Measurements from ENCODE around the gene ARHGAP8. TPM values are rescaled to one million over a fixed set of nuclear protein-coding genes. Genes with fewer than 3 reads are reported as not detected.

The ARHGAP8 gene
- total RNA-seq, 1 donor from 2014 or later, result 1.1 TPM

GRCh38 chr22:44804327-44804726 is 52.0 kb downstream of the ARHGAP8 start:
- DNase-seq, result no peak

- no peak for DNase-seq
These were observed 53.3 kb downstream of the ARHGAP8 start for GRCh38 chr22:44805711-44806110.

GRCh38 chr22:44807232-44807631 is 54.9 kb downstream of the ARHGAP8 start:
- DNase-seq, result no peak

DNA sequence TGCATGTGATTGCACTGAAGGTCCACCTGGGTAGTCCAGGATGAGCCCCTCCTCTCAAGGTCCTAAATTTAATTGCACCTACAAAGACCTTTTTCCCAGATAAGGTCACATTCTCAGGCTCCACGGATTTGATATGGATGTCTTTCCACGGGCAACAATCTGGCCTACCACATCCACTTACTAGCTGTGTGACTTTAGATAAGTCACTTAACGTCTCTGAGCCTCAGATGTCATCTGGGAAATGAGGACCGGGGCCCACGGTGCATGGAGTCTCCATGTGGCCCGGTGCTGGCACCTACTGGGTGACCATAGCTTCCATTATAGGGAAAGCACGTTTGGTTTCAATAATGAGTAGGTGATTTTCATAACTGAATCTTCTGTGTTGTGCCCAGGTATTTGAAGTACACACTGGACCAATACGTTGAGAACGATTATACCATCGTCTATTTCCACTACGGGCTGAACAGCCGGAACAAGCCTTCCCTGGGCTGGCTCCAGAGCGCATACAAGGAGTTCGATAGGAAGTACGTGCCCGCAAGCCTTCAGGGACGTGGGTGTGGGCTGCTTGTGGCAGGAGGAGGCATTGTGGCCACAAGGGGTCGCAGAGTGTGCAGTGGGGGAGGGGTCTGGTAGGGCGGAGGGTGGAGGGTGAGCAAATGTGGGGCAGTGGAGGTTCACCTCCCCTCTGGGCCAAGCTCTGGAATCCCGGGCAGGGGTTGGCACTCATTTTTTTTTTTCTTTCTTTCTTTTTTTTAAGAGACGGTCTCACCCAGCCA is 55.7 kb downstream of the ARHGAP8 start:
- DNase-seq, result no peak

DNA sequence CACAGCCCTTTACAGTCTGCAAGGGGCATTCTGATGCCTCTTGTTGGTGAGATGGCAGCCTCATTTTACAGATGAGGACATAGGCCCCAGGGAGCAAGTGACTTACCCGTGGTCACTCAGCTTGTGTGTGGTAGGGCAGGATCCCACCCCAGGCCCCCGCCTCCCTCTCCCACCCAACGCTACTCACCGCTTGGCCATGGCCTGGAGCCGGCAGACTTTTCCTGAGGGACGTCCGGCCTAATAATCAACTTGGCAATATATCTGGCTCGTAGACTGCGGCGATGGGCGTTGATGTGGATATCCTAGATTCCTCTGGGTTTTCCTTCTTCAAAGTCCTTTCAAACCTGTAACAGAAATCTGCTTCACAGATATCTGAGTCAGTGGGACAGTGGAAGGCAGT is 57.1 kb downstream of the ARHGAP8 start:
- DNase-seq, result no peak

- no peak for DNase-seq
These were observed 58.8 kb downstream of the ARHGAP8 start for GRCh38 chr22:44811141-44811540.

DNA sequence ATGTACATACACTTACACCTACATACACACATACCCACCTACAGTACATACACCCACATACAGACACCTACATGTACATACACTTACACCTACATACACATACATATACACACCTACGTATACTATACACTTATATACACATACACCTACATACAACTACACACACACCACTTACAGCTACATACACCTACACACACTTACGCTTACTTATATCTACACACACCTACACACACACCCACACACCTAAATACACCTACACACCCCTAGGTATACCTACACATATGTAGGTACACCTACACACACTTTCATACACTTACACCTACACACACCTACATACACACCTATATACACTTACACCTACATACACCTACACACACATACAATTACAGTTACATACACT is 61.0 kb downstream of the ARHGAP8 start:
- DNase-seq, result no peak

DNA sequence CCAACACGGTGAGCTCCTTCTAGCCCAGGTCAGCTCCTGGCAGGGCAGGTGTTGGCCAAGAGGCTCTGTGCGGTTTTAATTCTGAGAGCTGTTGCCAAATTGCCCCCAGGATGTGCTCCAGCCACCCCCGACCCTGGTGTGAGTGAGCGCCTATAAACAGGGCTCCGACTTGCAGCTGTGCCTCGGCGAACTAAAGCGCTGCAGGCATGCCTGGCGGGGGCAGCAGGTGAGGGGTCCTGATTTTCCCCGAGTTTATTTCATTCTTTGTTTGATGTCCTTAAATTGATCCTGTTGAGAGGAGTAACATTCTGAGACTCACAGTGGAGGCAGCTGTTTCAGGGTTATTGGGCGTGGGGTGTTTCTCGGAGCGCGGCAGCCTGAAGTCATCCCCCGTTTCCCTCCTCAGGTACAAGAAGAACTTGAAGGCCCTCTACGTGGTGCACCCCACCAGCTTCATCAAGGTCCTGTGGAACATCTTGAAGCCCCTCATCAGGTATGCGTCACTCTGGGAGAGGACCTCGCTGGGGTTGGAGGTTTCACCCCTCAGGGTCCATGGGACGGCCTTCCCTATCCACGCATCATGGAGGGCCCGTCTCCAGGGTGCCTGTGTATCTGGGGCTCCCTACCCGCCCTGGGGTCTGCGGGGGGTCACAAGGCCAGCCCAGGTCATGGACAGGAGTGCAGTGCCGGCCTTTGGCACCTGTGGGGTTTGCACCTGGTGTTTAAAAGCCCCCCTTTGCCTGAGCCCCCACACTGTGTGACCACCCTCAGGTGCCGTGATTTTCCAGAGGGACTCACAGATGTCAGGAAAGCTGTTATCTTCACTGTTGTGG is 62.1 kb downstream of the ARHGAP8 start:
- no peak for DNase-seq

- no peak for DNase-seq
These were observed 63.0 kb downstream of the ARHGAP8 start for GRCh38 chr22:44815099-44816070.

- DNase-seq, result no peak
These were observed 63.8 kb downstream of the ARHGAP8 start for GRCh38 chr22:44816141-44816540.

DNA sequence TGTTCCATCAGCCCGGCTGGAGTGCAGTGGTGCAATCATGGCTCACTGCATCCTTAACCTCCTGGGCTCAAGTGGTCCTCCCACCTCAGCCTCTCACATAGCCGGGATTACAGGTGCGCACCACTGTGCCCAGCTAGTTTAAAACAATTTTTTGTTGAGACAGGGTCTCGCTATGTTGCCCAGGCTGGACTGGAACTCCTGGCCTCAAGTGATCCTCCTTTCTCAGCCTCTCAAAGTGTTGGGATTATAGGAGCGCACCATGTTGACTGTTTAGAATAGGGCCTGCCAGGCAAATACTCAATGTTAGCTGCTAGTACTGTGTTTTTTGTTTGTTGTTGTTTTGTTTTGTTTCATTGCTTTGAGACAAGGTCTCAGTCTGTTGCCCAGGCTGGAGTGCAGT is 66.4 kb downstream of the ARHGAP8 start:
- DNase-seq, result no peak

GRCh38 chr22:44819966-44820631 is 67.7 kb downstream of the ARHGAP8 start:
- no peak for DNase-seq

DNA sequence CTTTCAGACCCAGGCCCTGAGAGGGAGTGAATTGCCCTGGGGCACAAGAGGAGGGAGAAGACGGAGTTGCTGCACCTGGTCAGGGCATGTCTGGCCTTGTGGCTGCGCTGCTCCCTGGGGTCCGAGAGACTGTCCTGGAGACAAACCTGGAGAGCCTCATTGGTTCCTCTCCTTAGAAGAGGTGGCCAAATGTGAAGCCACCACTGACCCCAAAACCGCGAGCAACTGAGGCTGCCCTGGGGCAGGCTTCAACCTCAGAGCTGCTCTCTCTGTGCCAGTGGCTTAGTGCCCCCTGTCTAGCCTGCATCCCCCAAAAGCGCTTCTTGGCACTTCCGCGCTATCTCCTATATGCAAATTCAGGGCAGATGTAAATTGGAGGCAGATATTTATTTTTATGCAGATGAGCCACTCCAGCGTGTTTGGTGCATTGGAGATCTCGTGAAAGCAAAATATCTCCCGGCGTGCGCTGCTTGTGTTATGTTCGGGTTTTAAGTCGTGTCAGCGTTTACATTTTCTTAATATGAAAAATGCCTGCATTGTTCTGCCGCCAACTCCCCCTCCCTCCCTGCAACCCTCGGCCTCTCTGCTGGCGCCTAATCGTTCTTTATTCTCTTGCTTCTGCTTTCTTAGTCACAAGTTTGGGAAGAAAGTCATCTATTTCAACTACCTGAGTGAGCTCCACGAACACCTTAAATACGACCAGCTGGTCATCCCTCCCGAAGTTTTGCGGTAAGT is 69.5 kb downstream of the ARHGAP8 start:
- DNase-seq, result peak; percentile 38

- peak; percentile 54 for DNase-seq
These were observed 70.2 kb downstream of the ARHGAP8 start for GRCh38 chr22:44822534-44822933.

- no peak for DNase-seq
These were observed 71.0 kb downstream of the ARHGAP8 start for GRCh38 chr22:44823396-44823795.

GRCh38 chr22:44823806-44824205 is 71.4 kb downstream of the ARHGAP8 start:
- DNase-seq, result no peak

DNA sequence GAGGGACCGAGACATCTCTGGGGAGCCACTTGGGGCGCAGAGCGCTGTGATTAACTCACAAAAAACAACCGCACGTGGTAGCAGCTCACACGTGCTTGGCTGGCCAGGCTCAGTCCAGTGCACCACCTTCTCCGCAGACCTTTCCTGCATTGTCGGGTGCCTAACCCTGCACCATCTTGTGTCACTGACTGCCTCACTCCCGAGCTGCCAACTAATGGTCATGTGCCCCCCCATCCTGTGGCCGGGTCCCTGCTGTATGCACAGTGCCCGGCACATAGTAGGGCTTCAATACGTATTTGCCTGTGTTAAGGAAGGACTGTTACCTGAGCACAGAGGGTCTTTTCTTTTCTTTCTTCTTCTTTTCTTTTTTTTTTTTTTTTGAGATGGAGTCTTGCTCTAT is 71.9 kb downstream of the ARHGAP8 start:
- DNase-seq, result no peak

DNA sequence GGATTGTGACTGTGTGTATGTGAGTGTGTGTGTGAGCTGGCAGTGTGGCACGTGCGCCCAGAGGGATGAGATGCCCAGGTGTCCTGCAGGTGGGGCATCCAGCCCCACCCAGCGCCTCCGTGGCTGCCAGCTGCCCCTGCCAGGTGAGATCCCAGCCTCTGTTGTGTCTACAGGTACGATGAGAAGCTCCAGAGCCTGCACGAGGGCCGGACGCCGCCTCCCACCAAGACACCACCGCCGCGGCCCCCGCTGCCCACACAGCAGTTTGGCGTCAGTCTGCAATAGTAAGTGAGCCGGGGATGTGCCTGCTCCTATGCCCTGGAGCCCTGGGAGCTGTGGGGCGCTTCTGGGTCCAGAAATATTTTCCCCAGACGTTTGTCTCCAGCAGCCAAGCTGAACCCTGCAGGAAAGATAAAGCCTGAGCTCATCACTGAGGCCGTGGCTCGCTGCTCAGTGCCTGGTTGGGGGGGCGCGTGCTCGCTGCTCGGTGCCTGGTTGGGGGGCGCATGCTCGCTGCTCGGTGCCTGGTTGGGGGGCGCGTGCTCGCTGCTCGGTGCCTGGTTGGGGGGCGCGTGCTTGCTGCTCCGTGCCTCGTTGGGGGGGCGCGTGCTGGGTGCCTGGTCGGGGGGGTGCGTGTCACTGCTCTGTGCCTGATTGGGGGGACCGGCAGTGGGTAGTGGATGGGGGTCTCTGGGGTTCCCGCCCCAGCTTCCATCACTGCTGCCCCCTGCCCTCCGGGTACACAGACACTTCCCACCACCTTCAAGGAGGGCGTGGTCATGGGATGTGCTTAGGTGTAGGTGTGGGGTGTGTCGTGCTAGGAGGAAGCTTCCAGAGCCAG is 73.2 kb downstream of the ARHGAP8 start:
- DNase-seq, result no peak

DNA sequence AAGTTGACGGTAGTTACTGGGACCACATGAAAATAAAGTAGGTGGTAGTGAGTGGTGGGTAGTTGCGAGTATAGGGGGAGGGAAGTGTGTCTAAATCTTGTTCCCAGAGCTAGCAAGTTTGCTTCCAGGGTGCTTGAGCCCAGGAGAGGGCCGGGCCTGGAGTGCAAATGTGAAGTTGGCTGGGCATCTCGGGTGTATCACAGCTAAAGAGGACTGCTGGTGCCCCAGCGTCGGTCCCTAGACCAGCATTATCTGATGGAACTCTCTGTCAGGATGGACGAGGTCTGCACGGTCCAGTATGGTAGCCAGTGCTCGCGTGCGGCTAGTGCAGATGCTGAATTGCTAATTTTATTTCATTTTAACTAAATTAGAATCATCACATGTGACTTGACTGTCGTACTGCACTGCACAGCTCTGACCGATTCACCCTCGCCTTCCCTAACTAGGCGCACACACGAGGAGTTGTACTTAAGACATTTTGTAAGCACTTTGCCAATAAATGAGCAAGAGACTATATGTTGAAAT is 75.4 kb downstream of the ARHGAP8 start:
- DNase-seq, result no peak

- no peak for DNase-seq
These were observed 75.8 kb downstream of the ARHGAP8 start for GRCh38 chr22:44828193-44828592.

All from tongue (tissue), 2 donors.